ENCODE measurements around the gene ASMTL.

DNA sequence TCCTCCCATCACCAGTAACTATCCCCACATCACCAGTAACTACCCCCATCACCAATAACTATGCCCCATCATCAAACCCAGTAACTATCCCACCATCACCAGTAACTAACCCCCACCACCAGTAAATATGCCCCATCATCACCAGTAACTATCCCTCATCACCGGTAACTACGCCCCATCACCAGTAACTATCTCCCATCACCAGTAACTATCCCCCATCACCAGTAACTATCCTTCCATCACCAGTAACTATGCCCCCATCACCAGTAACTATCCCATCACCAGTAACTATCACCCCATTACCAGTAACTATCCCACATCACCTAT, 2.9 kb downstream of the ASMTL start:
- TF ChIP-seq, protein P1, sequence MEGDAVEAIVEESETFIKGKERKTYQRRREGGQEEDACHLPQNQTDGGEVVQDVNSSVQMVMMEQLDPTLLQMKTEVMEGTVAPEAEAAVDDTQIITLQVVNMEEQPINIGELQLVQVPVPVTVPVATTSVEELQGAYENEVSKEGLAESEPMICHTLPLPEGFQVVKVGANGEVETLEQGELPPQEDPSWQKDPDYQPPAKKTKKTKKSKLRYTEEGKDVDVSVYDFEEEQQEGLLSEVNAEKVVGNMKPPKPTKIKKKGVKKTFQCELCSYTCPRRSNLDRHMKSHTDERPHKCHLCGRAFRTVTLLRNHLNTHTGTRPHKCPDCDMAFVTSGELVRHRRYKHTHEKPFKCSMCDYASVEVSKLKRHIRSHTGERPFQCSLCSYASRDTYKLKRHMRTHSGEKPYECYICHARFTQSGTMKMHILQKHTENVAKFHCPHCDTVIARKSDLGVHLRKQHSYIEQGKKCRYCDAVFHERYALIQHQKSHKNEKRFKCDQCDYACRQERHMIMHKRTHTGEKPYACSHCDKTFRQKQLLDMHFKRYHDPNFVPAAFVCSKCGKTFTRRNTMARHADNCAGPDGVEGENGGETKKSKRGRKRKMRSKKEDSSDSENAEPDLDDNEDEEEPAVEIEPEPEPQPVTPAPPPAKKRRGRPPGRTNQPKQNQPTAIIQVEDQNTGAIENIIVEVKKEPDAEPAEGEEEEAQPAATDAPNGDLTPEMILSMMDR (IDR thresholded peaks at IDR 0.05; ENCODE audit: insufficient read depth, low read length, poor library complexity, severe bottlenecking), result no peak
- no peak for TF ChIP-seq EZH2phosphoT487 (conservative IDR thresholded peaks at IDR 0.05; ENCODE audit: low read length)

All from SU-DHL-6 (cell line).